GM21447 (cell line): ENCODE results near the gene SUGCT.
"Not testable (repeated sequence)": the region's sequence is repeated elsewhere in the genome, so short reads cannot be mapped to it uniquely, and the experiment has no call there.

Experiments
- ATAC-seq: cut with Tn5 transposase; IDR thresholded peaks from one replicate; pipeline ENCODE4 v1.9.1; 2021; ENCODE audit not compliant: unreplicated experiment

Gene SUGCT

DNA sequence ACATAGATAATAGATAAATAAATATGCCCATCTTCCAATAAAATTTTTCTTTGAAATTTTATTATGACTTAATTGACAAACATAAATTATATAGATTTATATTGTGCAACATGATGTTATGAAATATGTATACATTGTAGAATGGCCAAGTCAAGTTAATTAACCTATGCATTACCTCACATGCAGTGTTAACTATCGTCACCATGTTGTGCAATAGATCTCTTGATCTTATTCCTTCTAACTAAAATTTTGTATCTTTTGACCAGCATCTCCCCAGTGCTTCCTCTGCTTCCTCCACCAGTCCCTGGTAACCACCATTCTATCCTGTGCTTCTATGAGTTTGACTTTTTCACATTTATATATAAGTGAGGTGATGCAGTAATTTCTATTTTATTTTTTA lies 259.6 kb downstream of the SUGCT start:
- no peak for ATAC-seq

DNA sequence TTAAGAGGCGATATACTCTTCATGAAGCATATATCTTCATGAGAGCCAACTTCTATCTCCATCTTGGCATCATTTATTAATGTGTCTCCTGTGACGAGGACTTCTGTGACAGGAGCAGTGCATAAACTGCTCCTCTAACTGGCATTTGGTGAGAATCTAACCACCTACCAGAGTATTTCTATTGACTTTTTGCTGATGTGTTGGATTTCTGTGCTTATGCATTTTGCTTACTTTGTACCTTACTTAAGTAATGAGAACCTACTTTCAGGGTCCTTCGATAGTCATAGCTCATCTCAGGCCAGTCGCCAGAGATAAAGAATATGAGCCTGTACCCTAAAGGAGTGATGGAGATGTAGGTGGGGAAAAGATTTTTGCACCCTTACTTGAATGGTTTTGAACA lies 265.7 kb downstream of the SUGCT start:
- ATAC-seq = no peak

DNA sequence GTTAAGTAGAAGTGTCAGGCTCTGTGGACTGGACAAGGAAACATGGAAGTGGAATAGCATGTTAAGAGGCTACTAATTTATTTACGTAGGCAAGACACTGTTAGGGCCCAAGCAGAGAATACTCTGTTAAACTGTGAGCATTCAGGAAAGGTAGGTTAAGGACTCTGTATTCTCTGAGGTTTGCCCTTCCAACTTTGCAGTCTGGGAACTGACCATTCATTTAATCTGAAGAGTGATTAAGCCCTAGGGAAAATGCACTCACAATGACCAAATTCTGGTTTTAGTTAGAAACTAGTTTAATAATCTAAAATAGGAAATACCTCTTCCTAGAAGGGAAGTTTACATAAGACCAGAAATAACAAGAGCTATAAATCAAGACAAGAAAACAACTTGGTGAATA lies 266.6 kb downstream of the SUGCT start:
- ATAC-seq = no peak

DNA sequence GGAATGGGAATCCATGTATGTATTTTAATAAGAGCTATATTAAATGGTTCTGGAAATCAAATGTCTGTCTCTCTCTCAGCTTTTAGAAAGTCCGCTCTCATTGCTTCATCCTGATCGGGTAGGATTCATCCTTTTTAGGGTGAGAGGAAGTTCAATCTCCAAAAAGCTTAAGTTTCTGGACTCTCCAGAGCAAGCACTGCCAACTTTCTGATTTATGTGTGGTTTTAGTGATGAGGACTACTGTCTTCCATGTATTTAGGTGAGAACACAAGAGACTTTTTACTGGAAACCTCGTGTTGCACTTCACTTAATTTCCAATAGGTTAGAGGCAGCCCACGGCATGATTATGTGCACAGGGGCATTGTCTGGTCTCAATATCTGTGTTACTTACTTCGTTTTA lies 267.9 kb downstream of the SUGCT start:
- ATAC-seq = no peak

- no peak for ATAC-seq
Measured at GRCh38 chr7:40403703-40404476, 269.1 kb downstream of the SUGCT start.

DNA sequence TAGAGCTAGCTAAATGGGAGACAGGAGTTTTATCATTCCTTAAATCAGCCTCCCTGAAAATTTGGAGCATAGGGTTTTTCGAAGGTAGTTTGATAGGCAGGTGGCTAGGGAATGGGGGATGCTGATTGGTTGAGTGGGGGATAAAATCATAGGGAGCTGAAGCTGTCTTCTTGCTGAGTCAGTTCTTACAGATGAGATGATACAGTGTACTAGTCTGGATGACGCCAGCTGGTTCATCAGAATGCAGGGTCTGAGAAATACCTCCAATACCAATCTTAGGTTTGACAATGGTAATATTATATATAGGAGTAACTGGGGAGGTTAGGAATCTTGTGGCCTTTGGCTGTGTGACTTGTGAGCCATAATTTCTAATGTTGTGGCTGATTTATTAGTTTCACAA lies 271.2 kb downstream of the SUGCT start:
- ATAC-seq = no peak

GRCh38 chr7:40412323-40412722 lies 277.5 kb downstream of the SUGCT start:
- ATAC-seq = no peak

- not testable (repeated sequence) for ATAC-seq
Measured at GRCh38 chr7:40414704-40415103, 279.9 kb downstream of the SUGCT start.

- no peak for ATAC-seq
Measured at GRCh38 chr7:40418448-40418847, 283.6 kb downstream of the SUGCT start.

GRCh38 chr7:40418983-40419382 lies 284.2 kb downstream of the SUGCT start:
- ATAC-seq = no peak

DNA sequence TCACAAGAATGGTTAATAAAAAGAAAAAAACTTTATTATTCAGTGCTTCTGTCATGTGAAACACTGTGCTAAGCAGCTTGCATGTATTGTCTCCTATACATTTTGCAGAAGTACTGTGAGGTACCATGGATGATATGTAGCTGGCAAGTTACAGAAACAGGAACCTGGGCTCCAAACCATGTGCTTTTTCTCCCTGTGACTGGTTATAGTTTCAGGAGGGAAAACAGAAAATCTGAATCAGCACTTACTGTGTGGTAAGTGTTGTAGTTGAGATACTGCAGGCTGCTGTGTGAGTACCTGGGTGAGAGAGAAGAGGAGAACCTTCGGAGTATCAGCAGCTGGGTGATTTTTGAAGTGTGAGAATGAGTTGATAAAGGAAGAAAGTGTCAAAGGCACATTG lies 285.0 kb downstream of the SUGCT start:
- no peak for ATAC-seq

GRCh38 chr7:40421433-40421832 lies 286.6 kb downstream of the SUGCT start:
- no peak for ATAC-seq

DNA sequence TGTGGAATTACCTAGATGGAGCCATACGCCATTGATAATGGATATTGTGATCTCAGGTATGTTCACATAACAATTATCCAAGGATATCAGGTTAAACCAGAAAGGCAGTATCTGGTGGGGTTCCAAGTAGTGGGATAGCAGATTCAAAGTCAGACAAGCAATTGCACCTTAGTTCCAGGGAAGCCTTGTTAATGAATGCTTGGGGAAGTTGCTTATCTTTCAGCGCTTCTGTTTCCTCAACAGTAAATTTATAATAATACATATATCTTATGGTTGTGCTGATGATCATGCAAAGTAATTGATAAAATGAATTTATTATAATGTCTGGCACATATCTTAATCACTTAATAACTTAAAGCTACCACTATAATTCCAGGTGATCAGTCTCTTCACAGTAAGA lies 290.9 kb downstream of the SUGCT start:
- ATAC-seq = no peak

- no peak for ATAC-seq
Measured at GRCh38 chr7:40428421-40428820, 293.6 kb downstream of the SUGCT start.

- no peak for ATAC-seq
Measured at GRCh38 chr7:40429826-40430225, 295.0 kb downstream of the SUGCT start.

DNA sequence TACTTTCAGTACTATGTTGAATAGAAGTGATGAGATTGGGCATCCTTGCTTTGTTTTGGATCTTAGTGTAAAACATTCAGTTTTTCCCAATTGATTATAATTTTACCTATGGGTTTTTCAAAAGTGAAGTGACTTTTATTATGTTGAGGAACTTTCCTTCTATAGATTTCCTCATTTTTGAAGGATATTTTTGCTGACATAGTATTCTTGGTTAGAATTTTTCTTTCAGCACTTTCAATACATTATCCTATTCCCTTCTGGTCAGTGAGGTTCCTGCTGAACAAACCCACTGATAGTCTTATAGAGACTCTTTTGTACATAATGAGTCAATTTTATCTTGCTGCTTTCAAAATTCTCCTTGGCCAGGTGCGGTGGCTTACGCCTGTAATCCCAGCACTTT lies 297.2 kb downstream of the SUGCT start:
- ATAC-seq = no peak

DNA sequence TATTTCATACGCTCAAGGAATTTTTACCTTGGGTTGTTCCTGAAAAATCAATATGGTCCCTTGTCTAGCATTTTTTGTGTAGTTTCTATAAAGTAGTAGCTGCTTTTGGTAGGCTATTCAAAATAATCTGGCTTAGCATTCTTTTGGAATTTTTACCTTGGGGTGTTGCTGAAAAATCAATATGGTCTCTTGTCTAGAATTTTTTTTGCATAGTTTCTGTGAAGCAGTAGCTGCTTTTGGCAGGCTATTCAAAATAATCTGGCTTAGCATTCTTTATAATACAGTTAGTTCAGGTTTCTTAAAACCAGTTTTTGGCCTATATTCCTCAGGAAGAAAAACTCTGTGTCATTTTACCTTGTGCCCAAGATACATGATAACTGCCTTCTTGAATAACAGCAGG lies 301.9 kb downstream of the SUGCT start:
- ATAC-seq = no peak

DNA sequence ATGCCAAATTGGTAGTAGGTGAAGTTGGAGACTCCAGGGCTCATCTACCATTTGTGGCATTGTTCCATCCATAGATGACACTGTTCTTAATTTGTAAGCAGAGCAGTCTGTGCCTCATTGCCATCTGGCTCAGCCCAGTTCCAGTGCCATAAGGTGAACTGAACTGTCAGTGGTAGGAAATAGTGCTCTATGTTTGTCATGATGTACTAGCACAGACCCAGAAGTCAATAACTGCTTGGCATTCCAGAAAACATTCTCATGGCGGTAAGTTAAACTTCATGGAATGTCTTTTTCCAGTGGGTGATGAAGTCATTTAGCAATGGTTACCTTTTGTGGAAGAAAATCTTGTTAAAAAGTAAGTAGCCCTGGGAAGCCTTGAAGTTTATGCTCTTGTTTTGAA lies 302.7 kb downstream of the SUGCT start:
- ATAC-seq = no peak

- no peak for ATAC-seq
Measured at GRCh38 chr7:40437936-40438634, 303.3 kb downstream of the SUGCT start.

GRCh38 chr7:40439686-40440085 lies 304.9 kb downstream of the SUGCT start:
- no peak for ATAC-seq

GRCh38 chr7:40447345-40447744 lies 312.5 kb downstream of the SUGCT start:
- no peak for ATAC-seq

DNA sequence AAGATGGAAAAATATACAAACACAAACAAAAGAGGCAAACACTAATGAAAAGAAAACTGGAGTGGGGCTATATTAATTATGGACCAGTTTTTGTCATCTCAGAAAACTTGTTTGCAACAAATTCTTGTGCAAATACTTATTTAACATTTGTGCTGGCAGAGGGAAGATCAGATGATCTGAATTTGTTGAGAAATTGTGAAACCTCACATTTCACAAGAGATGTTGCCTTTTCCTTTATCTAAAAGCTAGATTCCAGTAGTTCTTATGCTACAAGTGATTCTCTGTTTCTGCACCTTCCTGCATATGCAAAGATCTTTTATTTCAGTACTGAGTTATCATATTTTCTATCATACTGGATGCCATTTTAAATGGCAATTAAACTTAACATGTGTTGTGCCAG lies 320.7 kb downstream of the SUGCT start:
- ATAC-seq = no peak
